Measurements from ENCODE around the gene POLD2.

DNA sequence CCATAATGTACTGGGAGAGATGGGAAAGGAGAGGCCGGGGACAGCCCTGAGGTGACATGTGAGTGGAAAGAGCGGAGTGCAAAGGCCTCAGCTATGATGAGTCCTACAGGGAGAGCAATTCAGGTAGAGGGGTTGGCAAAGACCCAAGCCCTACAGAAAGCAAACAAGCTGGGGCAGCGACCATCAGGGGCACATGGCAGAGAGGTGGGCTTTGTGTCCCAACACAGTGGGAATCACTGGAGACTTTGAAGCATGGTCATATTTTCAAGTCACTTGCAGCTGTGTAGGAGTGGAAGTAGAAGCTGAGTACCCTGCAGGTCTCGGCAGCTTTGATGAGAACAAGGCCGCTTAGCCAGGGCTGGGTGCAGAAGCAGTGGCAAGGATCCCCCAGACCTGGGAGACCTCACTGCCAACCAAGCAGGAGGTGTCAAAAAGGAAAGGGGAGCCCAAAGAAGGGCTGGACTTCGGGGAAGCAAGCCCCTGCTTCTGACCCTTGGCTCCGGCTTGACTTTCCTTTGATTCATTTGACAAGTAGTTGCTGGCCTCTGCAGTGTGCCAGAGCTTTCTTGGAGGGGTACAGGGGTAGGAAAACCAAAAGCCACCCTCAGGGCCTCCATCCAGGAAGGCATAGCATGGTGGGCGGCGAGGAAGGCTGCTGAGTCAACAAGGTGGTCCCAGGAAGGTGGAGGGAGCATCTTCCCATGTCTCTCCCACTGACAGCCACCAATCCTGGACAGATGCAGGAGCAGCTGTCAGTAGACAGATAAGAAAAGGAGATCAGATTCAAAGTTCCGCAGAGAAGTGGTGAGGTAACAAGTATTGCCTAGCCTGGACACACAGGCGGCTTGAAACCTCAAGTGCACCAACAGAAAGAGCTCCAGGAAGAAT lies 56.0 kb downstream of the POLD2 start:
- TF ChIP-seq EZH2phosphoT487 (IDR thresholded peaks at IDR 0.05; ENCODE audit: insufficient read depth, low read depth) (no peak), EZH2 (IDR thresholded peaks at IDR 0.05; ENCODE audit: insufficient read depth, poor library complexity, severe bottlenecking) (no peak)

All from GM23248 (cell line).